ENCODE measurements around the gene SMCO3. TPM values are rescaled to one million over a fixed set of nuclear protein-coding genes. Genes with fewer than 3 reads are reported as not detected.
A peak's percentile ranks its signal among the peaks of the same experiment; 100 is the strongest.

SMCO3 gene
- total RNA-seq, 2 experiments from 2014 or later = not detected

GRCh38 chr12:14777271-14777670 lies 36.7 kb downstream of the SMCO3 start:
- no peaks in the 10 kb centered on the region for H3K9me3 ChIP-seq (ENCODE audit: low read length)

GRCh38 chr12:14776236-14776961 lies 37.6 kb downstream of the SMCO3 start:
- Histone ChIP-seq H3K79me2 (ENCODE audit: insufficient read depth, low read depth, low read length) (peaks cover 20% of the 10 kb centered on the region; the same call in 1 of the 2 replicates), H3K9me2 (ENCODE audit: insufficient read depth, low read length) (no peaks in the 10 kb centered on the region), H3K36me3 (ENCODE audit: insufficient read depth, low read length) (no peaks in the 10 kb centered on the region), H4K20me1 (ENCODE audit: insufficient read depth, low read length) (peaks cover 8% of the 10 kb centered on the region), H3K4me3 (ENCODE audit: low read depth, low read length, poor library complexity, severe bottlenecking) (peak overlapping the region; percentile 84), H3K27ac (ENCODE audit: low read depth, low read length, poor library complexity, severe bottlenecking) (no peak overlapping the region), H3K9me3 (ENCODE audit: low read length) (no peaks in the 10 kb centered on the region), H3K4me2 (ENCODE audit: low read length) (peak overlapping the region; percentile 90), H2AFZ (ENCODE audit: low read length) (no peak overlapping the region), H3K4me1 (ENCODE audit: insufficient read depth, low read length, poor library complexity, severe bottlenecking) (peaks cover 32% of the 10 kb centered on the region)
- DNase-seq (ENCODE audit: low spot score) = peak; percentile 41
- POLR2A ChIA-PET = interaction anchor here (0.6 to 9.5 kb wide), 5 partner anchors 6 to 443 kb away, joined by 4 to 162 read pairs (median 6); partner anchors contain the start of genes C12orf60 and WBP11
- no peak for TF ChIP-seq EZH2phosphoT487 (IDR thresholded peaks at IDR 0.05; ENCODE audit: borderline replicate concordance, low read depth, low read length)
- peak; percentile 75 for TF ChIP-seq CTCF (conservative IDR thresholded peaks at IDR 0.05; ENCODE audit: low read length)
- CTCF ChIA-PET (ENCODE audit: unreplicated experiment) = no interaction called here
- intact Hi-C loops (cut with micrococcal nuclease; ENCODE audit: unreplicated experiment) = loop anchor here (10.0 kb wide), 2 partner anchors 522 to 1108 kb away; partner anchors contain the start of gene STRAP
- no TSS peak for BruUV-seq (replicated peaks)

More at GRCh38 chr12:14777271-14777670, 36.7 kb downstream of the SMCO3 start:
- H3K79me2 ChIP-seq (ENCODE audit: insufficient read depth, low read depth, low read length) = peaks cover 20% of the 10 kb centered on the region; the same call in 1 of the 2 replicates
- ChIA-PET CTCF (ENCODE audit: unreplicated experiment) (no interaction called here), POLR2A (interaction anchor here (0.7 to 9.5 kb wide), 2 partner anchors 25 to 154 kb away, joined by 3 to 162 read pairs; partner anchors contain the start of genes C12orf60 and WBP11)
- H3K4me1 ChIP-seq (ENCODE audit: insufficient read depth, low read length, poor library complexity, severe bottlenecking) = peaks cover 25% of the 10 kb centered on the region
- H3K27ac ChIP-seq (ENCODE audit: low read depth, low read length, poor library complexity, severe bottlenecking) = no peak overlapping the region
- TF ChIP-seq EZH2phosphoT487 (IDR thresholded peaks at IDR 0.05; ENCODE audit: borderline replicate concordance, low read depth, low read length) (no peak), CTCF (conservative IDR thresholded peaks at IDR 0.05; ENCODE audit: low read length) (no peak)
- intact Hi-C loops (cut with micrococcal nuclease; ENCODE audit: unreplicated experiment) = loop anchor here (10.0 kb wide), 2 partner anchors 522 to 1108 kb away; partner anchors contain the start of gene STRAP
- no peak for DNase-seq (ENCODE audit: low spot score)
- no peak overlapping the region for H3K4me2 ChIP-seq (ENCODE audit: low read length)
- no peak overlapping the region for H2AFZ ChIP-seq (ENCODE audit: low read length)
- no peaks in the 10 kb centered on the region for H3K9me2 ChIP-seq (ENCODE audit: insufficient read depth, low read length)
- H4K20me1 ChIP-seq (ENCODE audit: insufficient read depth, low read length) = peaks cover 8% of the 10 kb centered on the region
- BruUV-seq (replicated peaks) = no TSS peak
- no peak overlapping the region for H3K4me3 ChIP-seq (ENCODE audit: low read depth, low read length, poor library complexity, severe bottlenecking)
- no peaks in the 10 kb centered on the region for H3K36me3 ChIP-seq (ENCODE audit: insufficient read depth, low read length)
